ENCODE results near the gene LRRK1.

LRRK1 gene

DNA sequence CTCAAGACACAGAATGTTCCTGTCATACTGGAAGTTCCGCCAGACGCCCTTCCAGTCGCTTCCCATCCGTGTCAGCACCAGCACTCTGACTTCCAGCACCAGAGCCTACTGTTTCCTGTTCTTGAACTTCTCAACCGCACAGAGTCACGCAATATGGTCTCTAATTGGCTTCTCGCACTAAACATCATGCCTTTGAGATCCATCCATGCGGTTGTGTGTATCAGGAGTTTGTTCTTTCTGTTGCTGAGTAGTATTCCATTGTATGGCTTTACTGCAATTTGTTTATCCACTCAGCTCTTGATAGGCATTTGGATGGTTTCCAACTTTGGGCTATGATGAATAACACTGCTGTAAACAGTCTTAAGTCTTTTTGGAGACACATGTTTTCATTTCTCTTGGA lies 112.1 kb downstream of the LRRK1 start:
- TF ChIP-seq Cebpa-rat (IDR thresholded peaks at IDR 0.05): no peak
- Histone ChIP-seq H3K4me2 (no peak overlapping the region), H4K20me1 (no peaks in the 10 kb centered on the region), H3K9me3 (peaks cover 18% of the 10 kb centered on the region), H3K27ac (no peak overlapping the region), H3K9ac (no peak overlapping the region), H3K36me3 (no peaks in the 10 kb centered on the region), H3K4me1 (peaks cover 6% of the 10 kb centered on the region; the same call in 1 of the 2 replicates), H3K27me3 (no peaks in the 10 kb centered on the region), H3K4me3 (no peak overlapping the region)

DNA sequence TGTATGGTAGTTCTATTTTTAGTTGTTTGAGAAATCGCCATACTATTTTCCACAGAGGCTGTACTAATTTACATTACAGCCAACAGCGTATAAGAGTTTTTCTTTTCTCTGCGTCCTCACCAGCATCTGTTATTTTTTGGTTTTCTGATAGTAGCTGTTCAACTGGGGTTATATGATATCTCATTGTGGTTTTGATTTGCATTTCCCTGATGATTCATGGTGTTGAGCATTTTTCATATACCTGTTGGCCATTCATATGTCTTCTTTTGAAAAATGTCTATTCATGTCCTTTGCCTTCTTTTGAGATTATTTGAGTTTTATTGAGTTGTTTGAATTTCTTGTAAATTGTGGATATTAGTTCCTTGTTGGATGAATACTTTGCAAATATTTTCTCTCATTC lies 114.6 kb downstream of the LRRK1 start:
- no peaks in the 10 kb centered on the region for H3K27me3 ChIP-seq
- H3K9ac ChIP-seq: no peak overlapping the region
- no peak overlapping the region for H3K4me3 ChIP-seq
- peaks cover 6% of the 10 kb centered on the region; the same call in 1 of the 2 replicates for H3K4me1 ChIP-seq
- peaks cover 9% of the 10 kb centered on the region; the same call in 1 of the 2 replicates for H3K36me3 ChIP-seq
- H4K20me1 ChIP-seq: no peaks in the 10 kb centered on the region
- H3K4me2 ChIP-seq: no peak overlapping the region
- H3K9me3 ChIP-seq: peaks cover 33% of the 10 kb centered on the region
- no peak overlapping the region for H3K27ac ChIP-seq
- no peak for TF ChIP-seq Cebpa-rat (IDR thresholded peaks at IDR 0.05)

- H3K4me2 ChIP-seq: no peak overlapping the region
- TF ChIP-seq Cebpa-rat (IDR thresholded peaks at IDR 0.05): no peak
- no peaks in the 10 kb centered on the region for H4K20me1 ChIP-seq
- peaks cover 34% of the 10 kb centered on the region for H3K9me3 ChIP-seq
- no peak overlapping the region for H3K4me3 ChIP-seq
- no peak overlapping the region for H3K9ac ChIP-seq
- no peaks in the 10 kb centered on the region for H3K27me3 ChIP-seq
- peaks cover 9% of the 10 kb centered on the region; the same call in 1 of the 2 replicates for H3K36me3 ChIP-seq
- no peak overlapping the region for H3K27ac ChIP-seq
- H3K4me1 ChIP-seq: peaks cover 6% of the 10 kb centered on the region; the same call in 1 of the 2 replicates
These were observed 116.5 kb downstream of the LRRK1 start for GRCh38 chr15:101035611-101036010.

DNA sequence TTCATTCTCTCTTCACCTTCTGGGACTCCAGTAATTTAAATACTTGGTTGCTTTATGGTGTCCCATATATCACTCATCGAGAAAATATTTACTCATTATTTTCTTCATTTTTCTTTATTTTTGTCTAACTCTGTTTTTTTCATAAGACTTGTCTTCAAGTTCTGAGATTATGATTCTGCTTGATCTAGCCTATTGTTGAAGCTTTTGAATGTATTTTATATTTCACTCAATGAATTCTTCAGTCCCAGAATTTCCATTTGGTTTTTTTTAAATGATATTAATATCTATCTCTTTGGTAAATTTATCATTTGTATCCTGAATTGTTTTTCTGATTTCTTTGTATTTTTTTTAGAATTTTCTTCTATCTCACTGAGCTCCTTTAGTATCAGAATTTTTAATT lies 117.0 kb downstream of the LRRK1 start:
- Histone ChIP-seq H3K27me3 (no peaks in the 10 kb centered on the region), H3K4me2 (no peak overlapping the region)

GRCh38 chr15:101037090-101037830 lies 118.1 kb downstream of the LRRK1 start:
- no peaks in the 10 kb centered on the region for H3K27me3 ChIP-seq
- H3K4me3 ChIP-seq: no peak overlapping the region
- TF ChIP-seq Cebpa-rat (IDR thresholded peaks at IDR 0.05): no peak
- peaks cover 9% of the 10 kb centered on the region; the same call in 1 of the 2 replicates for H3K36me3 ChIP-seq
- no peak overlapping the region for H3K9ac ChIP-seq
- H3K4me1 ChIP-seq: no peaks in the 10 kb centered on the region
- no peak overlapping the region for H3K4me2 ChIP-seq
- H3K27ac ChIP-seq: no peak overlapping the region
- H4K20me1 ChIP-seq: no peaks in the 10 kb centered on the region
- peaks cover 45% of the 10 kb centered on the region for H3K9me3 ChIP-seq

More for the DNA sequence above, 117.0 kb downstream of the LRRK1 start:
- H3K27ac ChIP-seq: no peak overlapping the region
- no peak overlapping the region for H3K4me3 ChIP-seq
- H3K9me3 ChIP-seq: peaks cover 40% of the 10 kb centered on the region
- no peak for TF ChIP-seq Cebpa-rat (IDR thresholded peaks at IDR 0.05)
- peaks cover 6% of the 10 kb centered on the region; the same call in 1 of the 2 replicates for H3K4me1 ChIP-seq
- no peaks in the 10 kb centered on the region for H4K20me1 ChIP-seq
- no peak overlapping the region for H3K9ac ChIP-seq
- H3K36me3 ChIP-seq: peaks cover 9% of the 10 kb centered on the region; the same call in 1 of the 2 replicates

- no peak overlapping the region for H3K9ac ChIP-seq
- H3K9me3 ChIP-seq: peaks cover 45% of the 10 kb centered on the region
- H3K4me3 ChIP-seq: no peak overlapping the region
- no peaks in the 10 kb centered on the region for H3K27me3 ChIP-seq
- no peaks in the 10 kb centered on the region for H3K4me1 ChIP-seq
- no peak overlapping the region for H3K4me2 ChIP-seq
- H3K36me3 ChIP-seq: peaks cover 9% of the 10 kb centered on the region; the same call in 1 of the 2 replicates
- no peak for TF ChIP-seq Cebpa-rat (IDR thresholded peaks at IDR 0.05)
- no peak overlapping the region for H3K27ac ChIP-seq
- H4K20me1 ChIP-seq: no peaks in the 10 kb centered on the region
These were observed 119.3 kb downstream of the LRRK1 start for GRCh38 chr15:101038327-101039003.

DNA sequence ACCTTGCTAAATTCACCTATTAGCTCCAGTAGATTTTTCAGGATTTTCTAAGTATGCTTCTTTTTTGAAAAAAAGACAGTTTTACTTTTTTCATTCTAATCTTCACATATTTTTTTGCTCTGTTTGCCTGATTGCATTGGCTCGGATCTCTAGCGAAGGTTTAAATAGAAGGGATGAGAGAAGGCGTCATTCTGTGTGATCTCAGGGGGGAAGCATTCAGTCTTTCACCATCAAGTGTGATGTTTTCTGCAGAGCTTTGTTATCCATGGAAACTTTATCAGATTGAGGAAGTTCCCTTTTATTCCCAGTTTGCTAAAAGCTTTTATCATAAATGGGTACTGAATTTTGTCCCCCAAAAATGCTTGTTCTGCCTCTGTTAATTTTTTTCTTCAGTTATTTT lies 120.3 kb downstream of the LRRK1 start:
- no peak overlapping the region for H3K4me3 ChIP-seq
- no peaks in the 10 kb centered on the region for H4K20me1 ChIP-seq
- H3K4me2 ChIP-seq: no peak overlapping the region
- peaks cover 9% of the 10 kb centered on the region; the same call in 1 of the 2 replicates for H3K36me3 ChIP-seq
- no peaks in the 10 kb centered on the region for H3K4me1 ChIP-seq
- H3K27me3 ChIP-seq: no peaks in the 10 kb centered on the region
- H3K27ac ChIP-seq: no peak overlapping the region
- H3K9me3 ChIP-seq: peaks cover 40% of the 10 kb centered on the region
- H3K9ac ChIP-seq: no peak overlapping the region
- TF ChIP-seq Cebpa-rat (IDR thresholded peaks at IDR 0.05): no peak

DNA sequence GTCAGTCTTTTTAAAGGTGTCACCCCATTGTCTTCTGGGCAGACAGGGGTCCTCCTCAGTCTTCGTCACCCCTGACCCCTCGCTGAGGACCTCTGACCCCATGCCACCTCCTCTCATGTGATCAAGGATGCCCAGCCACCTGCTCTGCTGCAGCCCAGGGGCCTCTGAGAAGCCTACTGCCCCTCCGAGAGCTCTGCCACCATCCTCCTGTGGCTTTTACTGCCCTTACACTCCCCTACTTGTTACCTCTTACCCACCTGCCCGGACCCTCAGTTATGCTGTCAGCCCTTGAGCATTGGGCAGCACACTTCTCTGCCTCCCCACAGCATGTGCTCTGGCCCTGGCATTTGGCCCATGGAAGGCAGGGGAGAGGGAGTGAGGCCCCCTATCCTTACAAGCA lies 123.2 kb downstream of the LRRK1 start:
- no peak for TF ChIP-seq Cebpa-rat (IDR thresholded peaks at IDR 0.05)
- Histone ChIP-seq H3K4me1 (no peaks in the 10 kb centered on the region), H4K20me1 (no peaks in the 10 kb centered on the region), H3K36me3 (peaks cover under 1% of the 10 kb centered on the region; the same call in 1 of the 2 replicates), H3K27ac (no peak overlapping the region), H3K9ac (no peak overlapping the region), H3K27me3 (no peaks in the 10 kb centered on the region), H3K4me3 (no peak overlapping the region), H3K4me2 (no peak overlapping the region), H3K9me3 (peaks cover 16% of the 10 kb centered on the region)

GRCh38 chr15:101043011-101043410 lies 123.9 kb downstream of the LRRK1 start:
- Histone ChIP-seq H3K27ac (no peak overlapping the region), H3K36me3 (no peaks in the 10 kb centered on the region), H3K4me1 (no peaks in the 10 kb centered on the region), H3K4me2 (no peak overlapping the region), H3K9ac (no peak overlapping the region), H3K4me3 (no peak overlapping the region), H4K20me1 (no peaks in the 10 kb centered on the region), H3K9me3 (peaks cover 12% of the 10 kb centered on the region), H3K27me3 (no peaks in the 10 kb centered on the region)
- no peak for TF ChIP-seq Cebpa-rat (IDR thresholded peaks at IDR 0.05)
